Fibroblast of villous mesenchyme (primary cell): ENCODE results near the gene SPTBN5. TPM values are rescaled to one million over a fixed set of nuclear protein-coding genes. Genes with fewer than 3 reads are reported as not detected.

Experiments
- DNase-seq: peaks from one replicate; pipeline ENCODE4 v3.0.0-alpha.2; 2010; ENCODE audit warnings: low read depth
- H3K4me3 ChIP-seq: 2 replicates; pipeline ENCODE4 v1.5.1; 2011; ENCODE audit warnings: low read depth, mild to moderate bottlenecking, low read length
- total RNA-seq: library from RNA; depleted of rRNA; stranded (reverse); fragments of >200 nt; gene quantifications from 2 replicates; pipeline ENCODE4 v1.2.3, GENCODE V29; 2012
- TF ChIP-seq, protein P1 (sequence below): IDR thresholded peaks from 2 replicates; pipeline ENCODE4 v1.5.1; 2012; ENCODE audit warnings: low read depth, mild to moderate bottlenecking, low read length; ENCODE audit not compliant: insufficient read depth

SPTBN5 gene
- total RNA-seq, 1 donor, result 0.43 TPM

DNA sequence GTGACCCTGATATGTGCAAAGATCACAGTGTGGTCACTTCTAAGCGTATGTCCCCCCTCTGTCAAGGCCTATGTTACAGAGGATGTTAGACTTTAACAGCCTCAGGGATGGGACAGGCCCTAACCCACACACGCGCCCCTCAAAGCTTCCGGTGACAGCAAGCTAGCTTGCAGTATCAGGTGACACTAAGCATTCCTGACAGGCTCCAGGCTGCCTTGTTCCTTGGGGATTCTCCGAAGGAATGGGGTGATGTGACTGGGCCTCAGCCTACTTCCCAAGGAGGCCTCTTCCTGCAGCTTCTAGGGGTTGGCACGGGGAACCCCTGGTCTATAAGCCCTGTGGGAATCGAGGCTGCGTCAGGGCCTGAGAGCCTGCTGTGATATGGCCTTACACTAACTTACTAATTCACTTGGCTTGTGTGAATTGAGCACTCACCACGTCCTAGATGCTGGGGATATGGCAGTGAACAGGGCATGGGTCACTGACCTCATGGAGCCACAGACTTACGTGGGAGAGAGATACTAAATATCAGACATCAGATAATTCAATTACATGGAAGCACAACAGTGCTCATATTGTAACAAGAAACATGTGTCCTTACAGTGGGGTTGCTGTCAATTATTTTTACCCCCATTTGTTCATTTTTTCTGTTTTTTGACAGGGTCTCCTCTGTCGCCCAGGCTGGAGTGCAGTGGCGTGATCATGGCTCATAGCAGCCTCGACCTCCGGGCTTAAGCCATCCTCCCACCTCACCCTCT lies 11.4 kb upstream of the SPTBN5 start:
- H3K4me3 ChIP-seq, result no peak overlapping the region
- TF ChIP-seq, protein P1, sequence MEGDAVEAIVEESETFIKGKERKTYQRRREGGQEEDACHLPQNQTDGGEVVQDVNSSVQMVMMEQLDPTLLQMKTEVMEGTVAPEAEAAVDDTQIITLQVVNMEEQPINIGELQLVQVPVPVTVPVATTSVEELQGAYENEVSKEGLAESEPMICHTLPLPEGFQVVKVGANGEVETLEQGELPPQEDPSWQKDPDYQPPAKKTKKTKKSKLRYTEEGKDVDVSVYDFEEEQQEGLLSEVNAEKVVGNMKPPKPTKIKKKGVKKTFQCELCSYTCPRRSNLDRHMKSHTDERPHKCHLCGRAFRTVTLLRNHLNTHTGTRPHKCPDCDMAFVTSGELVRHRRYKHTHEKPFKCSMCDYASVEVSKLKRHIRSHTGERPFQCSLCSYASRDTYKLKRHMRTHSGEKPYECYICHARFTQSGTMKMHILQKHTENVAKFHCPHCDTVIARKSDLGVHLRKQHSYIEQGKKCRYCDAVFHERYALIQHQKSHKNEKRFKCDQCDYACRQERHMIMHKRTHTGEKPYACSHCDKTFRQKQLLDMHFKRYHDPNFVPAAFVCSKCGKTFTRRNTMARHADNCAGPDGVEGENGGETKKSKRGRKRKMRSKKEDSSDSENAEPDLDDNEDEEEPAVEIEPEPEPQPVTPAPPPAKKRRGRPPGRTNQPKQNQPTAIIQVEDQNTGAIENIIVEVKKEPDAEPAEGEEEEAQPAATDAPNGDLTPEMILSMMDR, result no peak
- DNase-seq, result no peak

DNA sequence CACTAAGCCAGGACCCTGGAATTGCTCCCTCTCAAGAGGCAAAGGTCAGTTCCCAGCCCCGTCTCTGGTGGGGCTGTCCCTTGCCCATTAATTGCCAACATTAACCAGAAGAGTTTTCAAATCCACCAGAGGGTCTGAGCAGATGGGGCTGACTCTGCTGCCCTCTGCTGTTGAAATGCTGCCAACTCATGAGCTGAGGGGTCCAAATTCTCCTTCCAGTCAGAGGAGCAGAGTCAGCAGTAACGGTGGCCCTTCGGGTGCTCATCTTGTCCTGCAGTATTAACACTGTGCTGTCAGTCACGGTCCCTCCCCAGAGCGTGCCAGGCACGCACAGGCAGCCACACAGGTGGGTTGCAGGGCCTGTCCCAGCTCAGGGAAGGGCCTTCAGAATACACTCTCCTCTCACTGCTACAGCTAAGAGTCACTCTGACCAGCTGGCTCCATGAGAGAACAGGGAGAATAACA lies 10.7 kb upstream of the SPTBN5 start:
- TF ChIP-seq, protein P1, result peak; percentile 89
- DNase-seq, result peak; percentile 71
- no peak overlapping the region for H3K4me3 ChIP-seq

DNA sequence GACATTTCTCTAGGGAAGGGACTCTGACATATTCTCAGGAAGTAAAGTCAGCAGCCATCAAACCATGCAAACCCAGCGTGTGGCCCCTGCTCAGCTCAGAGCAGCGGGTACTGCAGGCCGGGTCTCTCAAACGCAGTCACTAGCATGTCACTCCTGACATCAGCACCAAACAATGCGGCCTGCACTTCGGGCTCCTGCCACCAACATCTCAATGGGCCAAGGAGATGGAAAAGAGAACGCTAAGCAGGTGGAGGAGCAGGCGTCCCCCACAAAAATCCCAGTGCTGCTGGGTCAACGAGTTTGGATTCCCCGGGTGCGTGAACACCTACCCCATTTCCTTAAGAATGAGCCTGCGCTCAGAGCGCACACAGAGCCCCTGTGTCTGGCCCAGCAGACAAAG lies 9.9 kb upstream of the SPTBN5 start:
- H3K4me3 ChIP-seq, result no peak overlapping the region
- TF ChIP-seq, protein P1, result no peak
- DNase-seq, result no peak

DNA sequence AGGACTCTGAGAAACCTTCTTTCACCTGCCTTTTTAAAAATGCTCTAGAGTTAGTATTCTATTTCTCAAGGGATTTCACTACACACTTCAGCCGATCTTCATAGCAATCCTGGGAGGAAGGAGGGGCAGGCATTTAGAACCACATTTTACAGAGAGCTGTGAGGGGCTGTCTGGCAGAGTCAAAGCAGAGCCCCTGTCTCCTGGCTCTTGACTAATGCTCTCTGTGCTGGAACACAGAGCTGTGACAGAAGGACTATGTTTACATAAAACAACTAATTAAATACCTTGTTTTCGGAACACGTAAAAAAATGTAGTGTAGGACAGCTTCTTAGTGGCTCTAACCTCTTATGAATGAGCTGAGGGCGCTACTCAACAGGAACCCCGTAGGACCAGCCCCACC lies 7.6 kb upstream of the SPTBN5 start:
- TF ChIP-seq, protein P1, result no peak
- H3K4me3 ChIP-seq, result no peak overlapping the region
- no peak for DNase-seq

DNA sequence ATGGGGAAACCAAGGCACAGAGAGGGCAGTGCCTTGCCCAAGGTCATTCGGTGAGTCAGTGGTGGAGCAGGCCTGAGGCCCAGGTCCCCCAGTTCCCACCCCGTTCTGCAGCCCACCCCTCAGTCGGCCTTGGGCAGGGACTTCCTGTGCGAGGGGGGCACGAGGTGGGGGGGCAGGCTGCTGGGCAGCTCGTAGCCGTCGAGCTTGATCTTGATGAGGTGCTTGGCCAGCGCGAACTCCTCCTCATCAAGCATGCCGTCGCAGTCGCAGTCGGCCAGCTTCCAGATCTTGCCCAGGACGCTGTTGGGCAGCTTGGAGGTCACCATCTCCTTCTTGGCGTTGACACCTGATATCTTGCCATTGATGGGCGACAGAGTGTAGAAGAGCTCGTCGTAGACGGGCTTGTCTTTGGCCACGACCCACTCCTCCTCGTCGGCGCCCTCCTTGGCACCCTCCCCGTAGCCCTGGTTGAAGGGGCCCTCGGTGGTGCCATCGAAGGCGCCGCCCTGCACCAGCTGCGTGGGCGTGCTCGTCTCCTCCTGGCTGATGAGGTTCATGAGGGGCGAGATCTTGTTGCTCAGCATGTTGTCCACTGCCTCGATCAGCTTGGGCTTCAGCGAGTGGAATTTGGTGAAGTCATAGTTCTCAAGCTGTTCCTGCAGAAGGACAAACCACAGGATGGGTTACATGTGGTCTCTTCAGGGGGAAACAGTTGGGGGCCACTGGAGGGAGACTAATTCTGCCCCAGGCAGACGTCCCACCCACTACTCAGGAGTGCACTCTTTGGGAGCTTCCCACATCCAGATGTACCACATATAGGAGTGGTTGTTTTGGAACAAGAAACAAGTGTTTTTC lies 6.9 kb upstream of the SPTBN5 start:
- TF ChIP-seq, protein P1, result no peak
- H3K4me3 ChIP-seq, result no peak overlapping the region
- DNase-seq, result no peak

DNA sequence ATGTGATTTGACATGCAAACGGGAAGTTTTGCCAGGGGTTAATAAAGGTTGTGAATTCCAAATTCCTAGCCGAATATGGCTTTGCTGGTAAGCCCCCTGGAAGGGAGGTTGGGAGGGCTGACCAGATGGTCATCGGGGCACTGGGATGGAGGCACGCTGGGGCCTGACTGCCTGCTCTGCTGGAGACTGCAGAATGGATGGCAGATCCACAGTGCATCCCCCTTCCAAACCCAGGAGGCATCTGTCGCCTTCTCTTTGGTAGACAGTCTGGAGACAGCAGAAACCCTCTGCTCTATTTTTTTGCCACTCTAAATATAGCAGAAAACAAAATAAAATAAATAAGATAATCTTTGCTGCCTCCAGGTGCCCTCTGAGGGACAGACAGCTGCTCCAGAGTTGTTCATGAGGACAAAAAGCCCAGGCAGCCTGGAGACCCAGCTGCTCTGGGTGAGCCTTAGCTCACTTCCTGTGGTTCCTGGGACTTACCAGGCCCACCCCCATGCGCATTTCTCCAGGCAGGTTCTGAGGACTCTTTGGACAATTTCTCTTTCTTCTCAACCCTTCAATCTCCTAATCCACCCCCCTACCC lies 6.1 kb upstream of the SPTBN5 start:
- TF ChIP-seq, protein P1, result no peak
- no peak for DNase-seq
- no peak overlapping the region for H3K4me3 ChIP-seq
